Stomach (tissue), 9 donors: ENCODE results near the gene PPP2R3A. TPM values are rescaled to one million over a fixed set of nuclear protein-coding genes. Genes with fewer than 3 reads are reported as not detected.
A peak's percentile ranks its signal among the peaks of the same experiment; 100 is the strongest.

Source experiments
- DNase-seq, 2 donors: peaks; one replicate each; pipeline versions ENCODE4 v3.0.0 to v3.0.0-alpha.2; 2013 to 2019
- H3K27ac ChIP-seq, 5 donors: fragments of 200-600 bp in 4 of 5; sonication (generic) in 4 of 5; one replicate each; pipeline ENCODE4 v1.5.1; 2013 to 2019; ENCODE audit warnings: mild to moderate bottlenecking in 1 of 5, moderate library complexity in 1 of 5
- H3K27me3 ChIP-seq, 3 donors: fragments of 200-600 bp; sonication (generic); one replicate each; pipeline ENCODE4 v1.5.1; 2017 to 2019; ENCODE audit warnings: mixed run types in 1 of 3
- H3K36me3 ChIP-seq, 4 donors: fragments of 200-600 bp; sonication (generic); 1 replicate in 3 of 4; 2 replicates in 1 of 4; pipeline ENCODE4 v1.5.1; 2016 to 2019
- H3K4me1 ChIP-seq, 4 donors: fragments of 200-600 bp; sonication (generic); one replicate each; pipeline ENCODE4 v1.5.1; 2016 to 2019
- H3K4me3 ChIP-seq, 4 donors: fragments of 200-600 bp; sonication (generic) in 3 of 4; one replicate each; pipeline ENCODE4 v1.5.1; 2016 to 2019; ENCODE audit warnings: mild to moderate bottlenecking in 1 of 4
- H3K9me3 ChIP-seq, 4 donors: fragments of 200-600 bp; sonication (generic); one replicate each; pipeline ENCODE4 v1.5.1; 2016 to 2019
- EP300 ChIP-seq: sonication (generic); formaldehyde crosslinking; IDR thresholded peaks from one replicate; pipeline ENCODE4 v1.6.1; 2017; ENCODE audit warnings: antibody characterized with exemption
- POLR2A ChIP-seq, 4 donors: fragments of 450-650 bp; IDR thresholded peaks; one replicate each; pipeline ENCODE4 v1.6.1; 2016; ENCODE audit warnings: antibody characterized with exemption in 4 of 4, control low read depth in 2 of 4, mild to moderate bottlenecking in 1 of 4, moderate library complexity in 1 of 4
- POLR2AphosphoS5 ChIP-seq, 3 donors: sonication (generic); formaldehyde crosslinking; IDR thresholded peaks; one replicate each; pipeline ENCODE4 v1.6.1; 2016; ENCODE audit warnings: antibody characterized with exemption in 3 of 3
- WGBS, 5 donors: extraction: QIAGEN DNeasy Blood & Tissue Kit in 3 of 5; methylation state at CpG; one replicate each; pipeline versions ENCODE4 v1.1.5 to v1.1.7; 2013 to 2018; 5-methylcytosine and 5-hydroxymethylcytosine counted together
- intact Hi-C: fragments of 100-400 bp; cut with DNase I; formaldehyde crosslinking; loops from one replicate; pipeline ENCODE4 v1.15.1; 2023; ENCODE audit warnings: low total_unique reads
- polyA plus RNA-seq, 3 donors: library from polyadenylated mRNA; stranded (reverse); fragments of 200-250 nt; gene quantifications; one replicate each; pipeline ENCODE4 v1.2.3, GENCODE V29; 2013
- total RNA-seq, 5 donors: library from RNA; depleted of rRNA; stranded (reverse); fragments of >200 nt; gene quantifications; one replicate each; pipeline versions ENCODE4 v1.1.0 to v1.2.3, GENCODE V29; 2014 to 2016
- TF ChIP-seq, protein P1 (sequence below), 7 experiments: fragments of 450-650 bp in 4 of 7; fragments of 200-600 bp in 3 of 7; sonication (generic) in 3 of 7; IDR thresholded peaks; one replicate each; pipeline ENCODE4 v1.5.1; 2016 to 2019; ENCODE audit warnings: antibody characterized with exemption in 7 of 7, control low read depth in 2 of 7, mild to moderate bottlenecking in 1 of 7
- donor health status: healthy with polysubstance abuse.
- donor health status: Bipolar disorder and iron deficiency.
- donor health status: healthy.

PPP2R3A gene
- total and polyA plus RNA-seq, 8 donors: 2.8 to 51.8 (median 19.2) TPM

DNA sequence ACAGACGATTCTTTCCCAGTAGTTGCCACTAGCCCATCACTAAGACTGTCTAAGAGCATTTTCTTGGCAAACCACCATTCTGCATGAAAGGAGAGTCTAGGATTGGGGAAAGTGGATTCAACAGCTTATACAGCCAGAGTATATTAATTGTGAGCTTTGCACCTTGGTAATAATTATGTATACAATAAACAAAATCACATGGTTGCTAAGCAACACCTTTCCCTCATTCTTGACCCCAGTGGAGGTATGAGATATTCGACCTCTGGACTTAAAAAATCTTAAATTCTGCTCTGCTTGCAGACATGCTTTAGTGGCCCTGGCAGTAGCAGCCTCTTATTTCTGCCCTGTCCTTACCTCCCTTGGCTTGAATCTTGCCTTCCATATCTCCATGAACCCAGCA is 73.1 kb downstream of the PPP2R3A start:
- intact Hi-C loops: loop anchor here (5.0 kb wide), 1 partner anchor 121 kb away; no protein-coding TSS in a partner anchor
- no peak overlapping the region for H3K27ac ChIP-seq
- DNase-seq: no peak
- H3K27me3 ChIP-seq: no peaks in the 10 kb centered on the region
- peaks cover 0 to 15% (median 2%) of the 10 kb centered on the region in 4 donors for H3K4me1 ChIP-seq
- no peaks in the 10 kb centered on the region for H3K9me3 ChIP-seq
- 68 to 83% (median 76%) methylated on average over 2 of the region's 2 CpGs for WGBS, 5 donors
- no peak overlapping the region for H3K4me3 ChIP-seq
- H3K36me3 ChIP-seq: peaks cover 8 to 48% (median 21%) of the 10 kb centered on the region in 4 donors
- no peak for TF ChIP-seq POLR2AphosphoS5 (IDR thresholded peaks at IDR 0.05)
- TF ChIP-seq POLR2A (IDR thresholded peaks at IDR 0.05): no peak

DNA sequence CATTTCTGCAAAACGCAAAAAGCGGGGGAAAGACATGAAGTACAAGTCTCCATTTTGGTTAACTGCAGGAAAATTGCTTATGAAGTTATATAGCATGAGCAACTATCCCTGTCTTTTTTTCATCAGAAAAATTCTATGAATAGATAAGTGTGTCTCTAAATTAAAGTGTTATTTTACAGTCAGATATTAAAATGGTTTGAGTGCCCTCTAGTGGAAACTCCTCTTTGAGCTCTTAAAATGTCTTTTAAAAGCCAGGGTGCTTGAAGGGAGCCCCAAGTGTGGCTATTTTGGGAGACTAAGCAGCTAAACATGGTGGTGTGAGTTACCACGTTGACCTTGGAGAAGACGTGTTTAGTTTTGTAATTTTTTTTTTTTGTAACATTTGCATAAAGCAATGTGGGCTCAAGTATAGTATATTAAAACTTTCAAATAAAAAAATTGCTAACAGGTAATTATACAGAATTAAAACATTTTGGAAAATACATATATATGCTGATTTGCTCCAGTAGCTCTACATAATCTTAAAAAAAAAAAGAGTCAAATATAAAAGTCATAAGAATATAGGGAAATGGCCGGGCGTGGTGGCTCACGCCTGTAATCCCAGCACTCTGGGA is 77.2 kb downstream of the PPP2R3A start:
- intact Hi-C loops: no loop called here
- peak in 1 of 2 donors; percentile 76 for DNase-seq
- Histone ChIP-seq H3K27me3 (no peaks in the 10 kb centered on the region), H3K27ac (no peak overlapping the region), H3K9me3 (no peaks in the 10 kb centered on the region), H3K4me1 (no peaks in the 10 kb centered on the region), H3K36me3 (peaks cover 30 to 81% (median 56%) of the 10 kb centered on the region in 4 donors), H3K4me3 (no peak overlapping the region)
- TF ChIP-seq POLR2AphosphoS5 (IDR thresholded peaks at IDR 0.05) (no peak), EP300 (no peak), POLR2A (IDR thresholded peaks at IDR 0.05) (no peak)
- TF ChIP-seq, protein P1, sequence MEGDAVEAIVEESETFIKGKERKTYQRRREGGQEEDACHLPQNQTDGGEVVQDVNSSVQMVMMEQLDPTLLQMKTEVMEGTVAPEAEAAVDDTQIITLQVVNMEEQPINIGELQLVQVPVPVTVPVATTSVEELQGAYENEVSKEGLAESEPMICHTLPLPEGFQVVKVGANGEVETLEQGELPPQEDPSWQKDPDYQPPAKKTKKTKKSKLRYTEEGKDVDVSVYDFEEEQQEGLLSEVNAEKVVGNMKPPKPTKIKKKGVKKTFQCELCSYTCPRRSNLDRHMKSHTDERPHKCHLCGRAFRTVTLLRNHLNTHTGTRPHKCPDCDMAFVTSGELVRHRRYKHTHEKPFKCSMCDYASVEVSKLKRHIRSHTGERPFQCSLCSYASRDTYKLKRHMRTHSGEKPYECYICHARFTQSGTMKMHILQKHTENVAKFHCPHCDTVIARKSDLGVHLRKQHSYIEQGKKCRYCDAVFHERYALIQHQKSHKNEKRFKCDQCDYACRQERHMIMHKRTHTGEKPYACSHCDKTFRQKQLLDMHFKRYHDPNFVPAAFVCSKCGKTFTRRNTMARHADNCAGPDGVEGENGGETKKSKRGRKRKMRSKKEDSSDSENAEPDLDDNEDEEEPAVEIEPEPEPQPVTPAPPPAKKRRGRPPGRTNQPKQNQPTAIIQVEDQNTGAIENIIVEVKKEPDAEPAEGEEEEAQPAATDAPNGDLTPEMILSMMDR (IDR thresholded peaks at IDR 0.05): peak in 5 of 7 experiments; percentile 15 to 45 (median 40)
- WGBS, 5 donors: 67 to 77% (median 75%) methylated on average over 7 of the region's 7 CpGs

DNA sequence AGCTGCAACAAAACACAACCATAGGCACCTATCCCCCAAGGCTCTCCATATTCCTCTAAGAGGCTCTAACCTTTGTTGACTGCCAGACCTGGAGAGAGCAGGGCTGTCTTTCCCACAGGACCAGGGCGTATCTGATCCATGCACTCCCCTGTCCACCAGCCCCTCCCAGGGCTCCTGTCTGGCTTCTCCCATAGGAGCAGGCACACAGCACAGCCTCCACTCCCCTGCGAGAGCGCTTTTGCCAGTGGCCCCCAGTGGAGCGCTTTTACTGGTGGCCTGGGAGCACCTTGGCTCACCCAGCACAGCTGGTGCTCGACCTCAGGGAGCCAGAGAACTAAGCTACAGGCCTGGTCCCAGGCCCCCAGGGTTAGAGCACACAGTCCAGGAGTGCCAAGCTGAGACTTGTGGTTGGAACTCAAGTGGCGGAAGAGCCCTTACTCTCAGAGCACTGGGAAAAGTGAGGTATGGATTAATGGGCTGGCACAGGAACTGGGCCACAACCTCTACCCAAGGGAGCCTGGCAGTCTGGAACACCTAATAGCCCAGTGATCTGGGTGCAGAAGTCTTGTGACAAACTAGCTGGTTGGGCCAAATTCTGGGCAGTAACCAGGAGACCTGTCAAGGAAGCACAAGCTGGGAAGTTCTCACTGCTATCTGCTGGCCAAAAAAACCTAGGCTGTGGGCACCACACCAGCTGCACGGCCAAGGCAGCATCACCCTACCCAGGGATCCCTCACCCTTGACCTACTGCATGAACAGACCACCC is 79.6 kb downstream of the PPP2R3A start:
- 84 to 98% (median 94%) methylated on average over 5 to 7 of the region's 7 CpGs for WGBS, 5 donors
- H3K9me3 ChIP-seq: no peaks in the 10 kb centered on the region
- TF ChIP-seq, protein P1 (IDR thresholded peaks at IDR 0.05): no peak
- TF ChIP-seq EP300: no peak
- TF ChIP-seq POLR2AphosphoS5 (IDR thresholded peaks at IDR 0.05): no peak
- TF ChIP-seq POLR2A (IDR thresholded peaks at IDR 0.05): no peak
- H3K27me3 ChIP-seq: no peaks in the 10 kb centered on the region
- H3K4me3 ChIP-seq: no peak overlapping the region
- intact Hi-C loops: no loop called here
- peaks cover 38 to 81% (median 72%) of the 10 kb centered on the region in 4 donors for H3K36me3 ChIP-seq
- DNase-seq: no peak
- H3K27ac ChIP-seq: no peak overlapping the region
- H3K4me1 ChIP-seq: no peaks in the 10 kb centered on the region

DNA sequence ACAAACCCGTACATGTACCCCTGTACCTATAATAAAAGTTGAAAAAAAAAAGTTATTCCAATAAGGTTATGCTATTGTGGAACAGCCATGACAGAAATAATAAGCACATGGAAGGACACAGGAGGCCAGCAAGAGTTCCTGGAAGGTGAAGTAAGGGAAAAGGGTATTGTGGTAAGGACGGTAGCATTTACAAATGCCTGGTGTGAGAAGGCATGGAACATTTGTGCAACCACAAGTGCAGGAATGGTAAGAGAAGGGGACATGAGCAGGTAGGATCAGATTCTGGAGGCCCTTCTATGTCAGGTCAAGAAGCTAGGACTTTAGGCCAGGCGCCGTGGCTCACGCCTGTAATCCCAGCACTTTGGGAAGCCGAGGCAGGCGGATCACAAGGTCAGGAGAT is 82.5 kb downstream of the PPP2R3A start:
- no peaks in the 10 kb centered on the region for H3K4me1 ChIP-seq
- H3K27me3 ChIP-seq: no peaks in the 10 kb centered on the region
- H3K27ac ChIP-seq: no peak overlapping the region
- no peaks in the 10 kb centered on the region for H3K9me3 ChIP-seq
- TF ChIP-seq, protein P1 (IDR thresholded peaks at IDR 0.05): no peak
- TF ChIP-seq POLR2AphosphoS5 (IDR thresholded peaks at IDR 0.05) (no peak), EP300 (no peak), POLR2A (IDR thresholded peaks at IDR 0.05) (no peak)
- no peak overlapping the region for H3K4me3 ChIP-seq
- peaks cover 30 to 92% (median 76%) of the 10 kb centered on the region in 4 donors for H3K36me3 ChIP-seq
- WGBS, 5 donors: 92 to 98% (median 97%) methylated on average over 7 of the region's 7 CpGs
- no peak for DNase-seq
- intact Hi-C loops: no loop called here
